ENCODE measurements around the gene NEK1. TPM values are rescaled to one million over a fixed set of nuclear protein-coding genes. Genes with fewer than 3 reads are reported as not detected.

The NEK1 gene
- total RNA-seq, 1 experiment from 2014 or later: 12.3 TPM

DNA sequence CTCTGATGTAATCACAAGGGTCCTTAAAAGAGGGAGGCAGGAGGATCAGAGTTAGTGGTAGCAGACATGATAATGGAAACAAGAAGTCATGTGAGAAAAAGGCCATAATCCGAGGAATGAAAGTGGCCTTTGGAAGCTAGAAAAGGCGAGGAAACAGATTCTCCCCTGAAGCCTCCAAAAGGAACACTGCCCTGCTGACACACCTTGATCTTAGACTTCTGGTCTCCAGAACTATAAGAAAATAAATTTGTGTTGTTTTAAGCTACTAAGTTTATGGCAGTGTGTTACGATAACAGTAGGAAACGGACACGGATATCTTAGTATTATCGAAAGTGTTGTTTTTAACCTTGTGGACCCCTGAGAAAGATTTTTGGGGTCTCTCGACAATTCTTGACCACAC, 32.4 kb upstream of the NEK1 start:
- no CpG with 5 or more reads among the region's 7 CpGs for WGBS (ENCODE audit: extremely low coverage, insufficient read length, low lambda C conversion rate)
- TF ChIP-seq, protein P1, sequence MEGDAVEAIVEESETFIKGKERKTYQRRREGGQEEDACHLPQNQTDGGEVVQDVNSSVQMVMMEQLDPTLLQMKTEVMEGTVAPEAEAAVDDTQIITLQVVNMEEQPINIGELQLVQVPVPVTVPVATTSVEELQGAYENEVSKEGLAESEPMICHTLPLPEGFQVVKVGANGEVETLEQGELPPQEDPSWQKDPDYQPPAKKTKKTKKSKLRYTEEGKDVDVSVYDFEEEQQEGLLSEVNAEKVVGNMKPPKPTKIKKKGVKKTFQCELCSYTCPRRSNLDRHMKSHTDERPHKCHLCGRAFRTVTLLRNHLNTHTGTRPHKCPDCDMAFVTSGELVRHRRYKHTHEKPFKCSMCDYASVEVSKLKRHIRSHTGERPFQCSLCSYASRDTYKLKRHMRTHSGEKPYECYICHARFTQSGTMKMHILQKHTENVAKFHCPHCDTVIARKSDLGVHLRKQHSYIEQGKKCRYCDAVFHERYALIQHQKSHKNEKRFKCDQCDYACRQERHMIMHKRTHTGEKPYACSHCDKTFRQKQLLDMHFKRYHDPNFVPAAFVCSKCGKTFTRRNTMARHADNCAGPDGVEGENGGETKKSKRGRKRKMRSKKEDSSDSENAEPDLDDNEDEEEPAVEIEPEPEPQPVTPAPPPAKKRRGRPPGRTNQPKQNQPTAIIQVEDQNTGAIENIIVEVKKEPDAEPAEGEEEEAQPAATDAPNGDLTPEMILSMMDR (conservative IDR thresholded peaks at IDR 0.05): no peak

More for the DNA sequence above, 32.4 kb upstream of the NEK1 start:
- no peak overlapping the region for H4K91ac ChIP-seq (ENCODE audit: insufficient read length, low read depth, low read length)
- no peaks in the 10 kb centered on the region for H3K9me3 ChIP-seq (ENCODE audit: control insufficient read depth, low read depth, low read length)
- H3T11ph ChIP-seq (ENCODE audit: low read length): no peak overlapping the region
- H2BK20ac ChIP-seq (ENCODE audit: low read depth, low read length, poor library complexity, severe bottlenecking): no peak overlapping the region
- peaks cover 2 to 15% (median 11%) of the 10 kb centered on the region in 3 experiments; a peak in 5 of 7 replicates for H3K36me3 Mint-ChIP-seq (ENCODE audit: insufficient read depth in 1 of 3, low read depth in 3 of 3)
- no peaks in the 10 kb centered on the region for H3K4me1 ChIP-seq (ENCODE audit: insufficient read depth, low read length)
- DNase-seq: no peak
- no peak overlapping the region for H2BK12ac ChIP-seq (ENCODE audit: insufficient read length, low read depth, low read length)
- no peak overlapping the region for H2AK5ac ChIP-seq (ENCODE audit: insufficient read length, low read length)
- no peak overlapping the region for H3K4me3 Mint-ChIP-seq
- peak overlapping the region in 1 of 3 experiments; percentile 64; a peak in 1 of 7 replicates for H3K27ac Mint-ChIP-seq
- H3K4me1 Mint-ChIP-seq: no peaks in the 10 kb centered on the region
- H3K4ac ChIP-seq (ENCODE audit: low read depth, low read length): no peak overlapping the region
- H4K20me1 ChIP-seq (ENCODE audit: control insufficient read depth, insufficient read depth, insufficient read length): no peaks in the 10 kb centered on the region
- H3K4me2 ChIP-seq (ENCODE audit: insufficient read depth, insufficient read length, low read length): no peak overlapping the region
- no peak overlapping the region for H2BK5ac ChIP-seq (ENCODE audit: insufficient read length, low read length)
- H3K27me3 Mint-ChIP-seq (ENCODE audit: low read depth): no peaks in the 10 kb centered on the region
- no peak overlapping the region for H2BK15ac ChIP-seq (ENCODE audit: low read depth, low read length)
- no peak overlapping the region for H2AFZ ChIP-seq (ENCODE audit: low read length)
- H3K79me2 ChIP-seq (ENCODE audit: insufficient read depth, low read length): no peaks in the 10 kb centered on the region
- no peak overlapping the region for H3K27ac ChIP-seq (ENCODE audit: insufficient read length, low read depth, low read length)
- no peak overlapping the region for H3K18ac ChIP-seq (ENCODE audit: insufficient read length, low read depth, low read length)
- no peak overlapping the region for H3K23ac ChIP-seq (ENCODE audit: insufficient read length, low read depth, low read length)
- H3K79me1 ChIP-seq (ENCODE audit: insufficient read depth, low read depth, low read length, poor library complexity, severe bottlenecking): peaks cover 2% of the 10 kb centered on the region
- H3K9ac ChIP-seq (ENCODE audit: extremely low read depth, insufficient read length, low read length): no peak overlapping the region
- H3K9me3 Mint-ChIP-seq: no peaks in the 10 kb centered on the region
- H4K5ac ChIP-seq (ENCODE audit: insufficient read length, low read depth, low read length): no peak overlapping the region
- no peaks in the 10 kb centered on the region for H3K23me2 ChIP-seq (ENCODE audit: insufficient read length, low read depth, low read length, poor library complexity, severe bottlenecking)
- no peak overlapping the region for H3K14ac ChIP-seq (ENCODE audit: insufficient read depth, low read length)
- no peak overlapping the region for H3K56ac ChIP-seq (ENCODE audit: insufficient read length, low read depth, low read length)
- no peak overlapping the region for H2BK120ac ChIP-seq (ENCODE audit: low read depth, low read length, poor library complexity, severe bottlenecking)
- no peaks in the 10 kb centered on the region for H3K27me3 ChIP-seq (ENCODE audit: insufficient read depth, low read length)
- H4K8ac ChIP-seq (replicated peaks; ENCODE audit: insufficient read length, low read depth, low read length): no peak overlapping the region

Data from H9 (cell line).